ENCODE measurements around the gene UBTD1. TPM values are rescaled to one million over a fixed set of nuclear protein-coding genes. Genes with fewer than 3 reads are reported as not detected.

The UBTD1 gene
- polyA plus RNA-seq, 3 donors, result 17.2 to 20.0 (median 19.0) TPM

DNA sequence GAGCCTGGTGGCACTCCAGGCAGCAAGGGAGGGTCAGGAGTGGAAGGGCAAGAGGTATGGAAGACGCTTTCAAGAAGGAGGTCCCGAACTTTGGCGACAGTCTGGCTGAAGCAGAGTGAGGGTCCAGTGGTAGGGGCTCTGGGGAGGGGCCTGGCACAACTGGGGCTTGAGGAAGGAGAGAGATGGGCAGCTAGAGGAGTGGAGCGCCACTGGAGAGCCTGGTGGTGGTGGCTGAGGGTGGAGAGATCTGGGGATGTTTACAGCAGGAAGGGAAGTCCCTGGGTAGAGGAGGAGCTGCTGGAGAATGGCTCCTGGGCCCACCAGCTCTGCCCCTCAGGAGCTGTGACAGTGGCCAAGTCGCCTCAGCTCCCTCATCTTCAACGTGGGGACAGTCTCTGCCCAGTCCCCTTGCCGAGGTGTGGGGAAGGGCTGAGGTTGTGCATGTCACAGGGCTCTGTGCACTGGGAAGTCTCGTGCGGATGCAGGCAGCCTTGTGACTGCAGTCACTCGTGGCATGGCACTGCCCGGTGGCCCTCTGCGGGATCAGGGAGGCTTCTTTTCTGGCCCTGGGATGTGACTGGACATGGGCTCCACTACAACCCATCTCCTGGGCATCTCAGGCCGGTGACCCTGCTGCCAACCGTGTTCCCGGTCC lies 18.5 kb downstream of the UBTD1 start:
- no peak overlapping the region for H3K4me2 ChIP-seq (replicated peaks; ENCODE audit: extremely low read depth, low read length, poor library complexity, severe bottlenecking)
- H3K27ac Mint-ChIP-seq, result peak overlapping the region in 2 of 7 donors; percentile 55 to 75

DNA sequence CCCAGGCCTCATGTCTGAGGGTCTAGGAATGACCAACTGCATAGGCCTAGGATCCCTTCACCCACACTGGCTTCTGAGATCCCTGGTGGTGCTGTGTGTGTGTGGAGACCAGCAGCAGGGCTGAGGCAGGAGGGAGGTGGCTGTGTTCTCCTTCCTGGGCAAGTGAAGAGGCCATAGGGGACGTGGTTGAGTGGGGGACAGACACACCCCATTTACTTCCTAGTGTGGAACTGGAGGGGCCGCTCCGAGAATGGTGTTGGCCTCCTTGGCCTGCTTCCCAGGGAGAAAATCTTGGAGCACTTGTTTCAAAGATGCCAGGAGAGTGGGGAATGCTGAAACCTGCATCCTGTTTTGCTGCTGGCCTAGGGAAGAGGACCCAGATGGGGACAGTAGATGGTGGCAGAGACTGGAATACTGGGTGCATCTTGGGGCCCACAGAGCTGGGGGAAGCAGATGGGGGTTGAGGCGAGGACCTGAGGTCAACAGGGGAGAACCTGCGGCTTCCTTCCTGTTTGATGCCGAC lies 19.1 kb downstream of the UBTD1 start:
- no peak overlapping the region for H2AFZ ChIP-seq (ENCODE audit: insufficient read depth, low read depth, low read length, poor library complexity, severe bottlenecking)
- no peak overlapping the region for H3K4me3 Mint-ChIP-seq
- intact Hi-C loops (cut with micrococcal nuclease), result no loop called here
- H3K27ac Mint-ChIP-seq, result peak overlapping the region in 1 of 7 donors; percentile 55
- no peaks in the 10 kb centered on the region for H3K36me3 ChIP-seq (replicated peaks in 1 of 2; ENCODE audit: control insufficient read depth in 1 of 2, insufficient read depth in 2 of 2, low read length in 2 of 2)
- H3K9me3 ChIP-seq (replicated peaks in 1 of 2; ENCODE audit: control insufficient read depth in 1 of 2, insufficient read depth in 1 of 2, low read length in 2 of 2), result no peaks in the 10 kb centered on the region
- no peak overlapping the region for H3K4me3 ChIP-seq (replicated peaks in 1 of 3; ENCODE audit: low read depth in 2 of 3, low read length in 3 of 3)
- no peaks in the 10 kb centered on the region for H3K27me3 ChIP-seq (ENCODE audit: control insufficient read depth in 2 of 2, insufficient read depth in 2 of 2, low read length in 2 of 2)
- no peaks in the 10 kb centered on the region for H3K9me3 Mint-ChIP-seq
- H3K27ac ChIP-seq (ENCODE audit: low read depth in 1 of 2, low read length in 2 of 2), result no peak overlapping the region
- 57% methylated on average over 5 of the region's 6 CpGs for WGBS (ENCODE audit: insufficient coverage)
- no peak overlapping the region for H3K4me2 ChIP-seq (replicated peaks; ENCODE audit: extremely low read depth, low read length, poor library complexity, severe bottlenecking)
- no peaks in the 10 kb centered on the region for H3K27me3 Mint-ChIP-seq (ENCODE audit: low read depth in 3 of 3)
- peaks cover 10% of the 10 kb centered on the region for H3K4me1 Mint-ChIP-seq
- DNase-seq, result no peak
- peaks cover 5% of the 10 kb centered on the region for H3K79me2 ChIP-seq (ENCODE audit: insufficient read depth, low read length)
- no peak overlapping the region for H3K9ac ChIP-seq (ENCODE audit: insufficient read depth, low read length, poor library complexity, severe bottlenecking)
- H3K4me1 ChIP-seq (ENCODE audit: control insufficient read depth in 1 of 2, insufficient read depth in 2 of 2, low read length in 2 of 2), result no peaks in the 10 kb centered on the region
- peaks cover 2 to 3% of the 10 kb centered on the region in 2 donors for H3K36me3 Mint-ChIP-seq
- TF ChIP-seq, protein P1, sequence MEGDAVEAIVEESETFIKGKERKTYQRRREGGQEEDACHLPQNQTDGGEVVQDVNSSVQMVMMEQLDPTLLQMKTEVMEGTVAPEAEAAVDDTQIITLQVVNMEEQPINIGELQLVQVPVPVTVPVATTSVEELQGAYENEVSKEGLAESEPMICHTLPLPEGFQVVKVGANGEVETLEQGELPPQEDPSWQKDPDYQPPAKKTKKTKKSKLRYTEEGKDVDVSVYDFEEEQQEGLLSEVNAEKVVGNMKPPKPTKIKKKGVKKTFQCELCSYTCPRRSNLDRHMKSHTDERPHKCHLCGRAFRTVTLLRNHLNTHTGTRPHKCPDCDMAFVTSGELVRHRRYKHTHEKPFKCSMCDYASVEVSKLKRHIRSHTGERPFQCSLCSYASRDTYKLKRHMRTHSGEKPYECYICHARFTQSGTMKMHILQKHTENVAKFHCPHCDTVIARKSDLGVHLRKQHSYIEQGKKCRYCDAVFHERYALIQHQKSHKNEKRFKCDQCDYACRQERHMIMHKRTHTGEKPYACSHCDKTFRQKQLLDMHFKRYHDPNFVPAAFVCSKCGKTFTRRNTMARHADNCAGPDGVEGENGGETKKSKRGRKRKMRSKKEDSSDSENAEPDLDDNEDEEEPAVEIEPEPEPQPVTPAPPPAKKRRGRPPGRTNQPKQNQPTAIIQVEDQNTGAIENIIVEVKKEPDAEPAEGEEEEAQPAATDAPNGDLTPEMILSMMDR (IDR thresholded peaks at IDR 0.05), result no peak
- peaks cover 100% of the 10 kb centered on the region for H4K20me1 ChIP-seq (ENCODE audit: insufficient read depth, low read length)

More for the DNA sequence above, 18.5 kb downstream of the UBTD1 start:
- no peak for DNase-seq
- intact Hi-C loops (cut with micrococcal nuclease), result no loop called here
- Mint-ChIP-seq H3K27me3 (ENCODE audit: low read depth in 3 of 3) (no peaks in the 10 kb centered on the region), H3K9me3 (no peaks in the 10 kb centered on the region), H3K36me3 (peaks cover 2 to 3% of the 10 kb centered on the region in 2 donors), H3K4me1 (peaks cover 10% of the 10 kb centered on the region), H3K4me3 (no peak overlapping the region)
- Histone ChIP-seq H3K79me2 (ENCODE audit: insufficient read depth, low read length) (peaks cover 5% of the 10 kb centered on the region), H3K27me3 (ENCODE audit: control insufficient read depth in 2 of 2, insufficient read depth in 2 of 2, low read length in 2 of 2) (no peaks in the 10 kb centered on the region), H3K27ac (ENCODE audit: low read depth in 1 of 2, low read length in 2 of 2) (no peak overlapping the region), H3K4me3 (replicated peaks in 1 of 3; ENCODE audit: low read depth in 2 of 3, low read length in 3 of 3) (no peak overlapping the region), H3K4me1 (ENCODE audit: control insufficient read depth in 1 of 2, insufficient read depth in 2 of 2, low read length in 2 of 2) (no peaks in the 10 kb centered on the region), H4K20me1 (ENCODE audit: insufficient read depth, low read length) (peaks cover 100% of the 10 kb centered on the region), H3K36me3 (replicated peaks in 1 of 2; ENCODE audit: control insufficient read depth in 1 of 2, insufficient read depth in 2 of 2, low read length in 2 of 2) (no peaks in the 10 kb centered on the region), H3K9me3 (replicated peaks in 1 of 2; ENCODE audit: control insufficient read depth in 1 of 2, insufficient read depth in 1 of 2, low read length in 2 of 2) (no peaks in the 10 kb centered on the region), H2AFZ (ENCODE audit: insufficient read depth, low read depth, low read length, poor library complexity, severe bottlenecking) (no peak overlapping the region), H3K9ac (ENCODE audit: insufficient read depth, low read length, poor library complexity, severe bottlenecking) (no peak overlapping the region)
- 95% methylated on average over 15 of the region's 15 CpGs for WGBS (ENCODE audit: insufficient coverage)
- TF ChIP-seq, protein P1 (IDR thresholded peaks at IDR 0.05), result no peak
